GM19467 (cell line): Measurements from ENCODE around the gene FXR2.
A peak's percentile ranks its signal among the peaks of the same experiment; 100 is the strongest.
"Not testable (repeated sequence)": the region's sequence is repeated elsewhere in the genome, so short reads cannot be mapped to it uniquely, and the experiment has no call there.

Experiments
- ATAC-seq: cut with Tn5 transposase; IDR thresholded peaks from one replicate; pipeline ENCODE4 v1.9.1; 2021; ENCODE audit warnings: mild to moderate bottlenecking, moderate library complexity; ENCODE audit not compliant: unreplicated experiment

FXR2 gene

GRCh38 chr17:7629939-7630571 is 15.4 kb upstream of the FXR2 start, which contains the start of gene SHBG:
Gene SHBG, plus strand, starts transcription at chr17:7630135. Its CDS starts 38 bp downstream, at chr17:7630173.
- no peak for ATAC-seq

- peak; percentile 83 for ATAC-seq
Observed at GRCh38 chr17:7627250-7628121, 12.8 kb upstream of the FXR2 start, which contains the start of gene SAT2. Gene SAT2, minus strand, starts transcription at chr17:7627821. Its CDS starts 186 bp downstream, at chr17:7627635.

GRCh38 chr17:7626956-7627249 is 12.2 kb upstream of the FXR2 start:
- no peak for ATAC-seq

GRCh38 chr17:7626307-7626706 is 11.6 kb upstream of the FXR2 start:
- ATAC-seq: no peak

- ATAC-seq: not testable (repeated sequence)
Observed at GRCh38 chr17:7625749-7626148, 11.1 kb upstream of the FXR2 start.

GRCh38 chr17:7623661-7624060 is 9.0 kb upstream of the FXR2 start:
- no peak for ATAC-seq

GRCh38 chr17:7620835-7621234 is 6.1 kb upstream of the FXR2 start:
- no peak for ATAC-seq

- no peak for ATAC-seq
Observed at GRCh38 chr17:7618608-7619007, 3.9 kb upstream of the FXR2 start.

GRCh38 chr17:7615265-7615747 is 609 bp upstream of the FXR2 start:
- ATAC-seq: no peak

GRCh38 chr17:7613769-7614424 is 800 bp downstream of the FXR2 start:
- no peak for ATAC-seq

GRCh38 chr17:7612294-7612640 is 2.4 kb downstream of the FXR2 start:
- no peak for ATAC-seq

GRCh38 chr17:7611635-7612293 is 2.9 kb downstream of the FXR2 start:
- no peak for ATAC-seq

GRCh38 chr17:7610641-7611040 is 4.1 kb downstream of the FXR2 start:
- ATAC-seq: no peak

- no peak for ATAC-seq
Observed at GRCh38 chr17:7606280-7606679, 8.4 kb downstream of the FXR2 start.

GRCh38 chr17:7597561-7597960 is 17.1 kb downstream of the FXR2 start:
- not testable (repeated sequence) for ATAC-seq

GRCh38 chr17:7593296-7593695 is 21.4 kb downstream of the FXR2 start:
- ATAC-seq: no peak

GRCh38 chr17:7592422-7593021 is 22.2 kb downstream of the FXR2 start:
- ATAC-seq: no peak

GRCh38 chr17:7591596-7591995 is 23.1 kb downstream of the FXR2 start:
- no peak for ATAC-seq

GRCh38 chr17:7590743-7591142 is 24.0 kb downstream of the FXR2 start:
- ATAC-seq: no peak

GRCh38 chr17:7589891-7590691 is 24.6 kb downstream of the FXR2 start, which contains the start of gene SOX15:
Gene SOX15, minus strand, starts transcription at chr17:7590094. Its CDS starts 418 bp downstream, at chr17:7589676.
- no peak for ATAC-seq
